Embryonic facial prominence (tissue), 1 donor: ENCODE measurements around the gene SF3B2.

Experiments used
- DNase-seq: peaks from one replicate; pipeline ENCODE4 v3.0.0-alpha.2; 2016; ENCODE audit errors: extremely low spot score

Gene SF3B2

GRCh38 chr11:66047541-66048365 lies 4.4 kb upstream of the SF3B2 start:
- no peak for DNase-seq

GRCh38 chr11:66048547-66049323 lies 3.4 kb upstream of the SF3B2 start, which contains the start of gene GAL3ST3:
GAL3ST3 (minus strand) TSS chr11:66049161; CDS start chr11:66045415, 3,746 bp downstream.
- DNase-seq, result no peak

GRCh38 chr11:66050581-66051231 lies 1.5 kb upstream of the SF3B2 start:
- DNase-seq, result no peak

GRCh38 chr11:66051371-66051765 lies 796 bp upstream of the SF3B2 start:
- DNase-seq, result no peak

GRCh38 chr11:66052664-66052982 lies 459 bp downstream of the SF3B2 start:
- DNase-seq, result no peak

- DNase-seq, result no peak
Observed at GRCh38 chr11:66055021-66055420, 2.9 kb downstream of the SF3B2 start.

- DNase-seq, result no peak
Observed at GRCh38 chr11:66056501-66056900, 4.3 kb downstream of the SF3B2 start.

- no peak for DNase-seq
Observed at GRCh38 chr11:66059966-66060680, 8.0 kb downstream of the SF3B2 start.

GRCh38 chr11:66061268-66061667 lies 9.1 kb downstream of the SF3B2 start:
- DNase-seq, result no peak

- no peak for DNase-seq
Observed at GRCh38 chr11:66062408-66062807, 10.2 kb downstream of the SF3B2 start.

- no peak for DNase-seq
Observed at GRCh38 chr11:66063900-66064299, 11.7 kb downstream of the SF3B2 start.

GRCh38 chr11:66064571-66064970 lies 12.4 kb downstream of the SF3B2 start:
- no peak for DNase-seq

GRCh38 chr11:66066751-66067150 lies 14.6 kb downstream of the SF3B2 start:
- DNase-seq, result no peak

GRCh38 chr11:66067640-66068039 lies 15.5 kb downstream of the SF3B2 start:
- DNase-seq, result no peak

- DNase-seq, result peak; percentile 42
Observed at GRCh38 chr11:66068154-66068821, 16.1 kb downstream of the SF3B2 start.

GRCh38 chr11:66068923-66069714 lies 17.0 kb downstream of the SF3B2 start:
- DNase-seq, result no peak

- no peak for DNase-seq
Observed at GRCh38 chr11:66069715-66070603, 17.8 kb downstream of the SF3B2 start, which contains the start of gene PACS1. PACS1 (plus strand) TSS chr11:66070272; CDS start chr11:66070487, 215 bp downstream.

GRCh38 chr11:66070604-66071380 lies 18.6 kb downstream of the SF3B2 start:
- DNase-seq, result no peak

- DNase-seq, result no peak
Observed at GRCh38 chr11:66071381-66071801, 19.2 kb downstream of the SF3B2 start.
